NT2/D1 (cell line): ENCODE data around the gene DES.

Source experiments
- SUZ12 ChIP-seq: IDR thresholded peaks from 2 replicates; pipeline ENCODE4 v1.6.1; 2011; ENCODE audit not compliant: insufficient read length, insufficient read depth; ENCODE audit errors: extremely low read depth
- YY1 ChIP-seq: IDR thresholded peaks from 2 replicates; pipeline ENCODE4 v1.6.1; 2011; ENCODE audit not compliant: insufficient read length, insufficient read depth
- ZNF274 ChIP-seq: IDR thresholded peaks from 2 replicates; pipeline ENCODE4 v1.6.1; 2011; ENCODE audit warnings: mild to moderate bottlenecking, low read depth, low read length

- TF ChIP-seq YY1 (no peak), ZNF274 (no peak), SUZ12 (no peak)
Observed at GRCh38 chr2:219408631-219409030, 9.5 kb upstream of the DES start.
